ENCODE results near the gene MST1.

GRCh38 chr3:49657208-49657915, 31.9 kb downstream of the MST1 start:
- TF ChIP-seq NONO (IDR thresholded peaks at IDR 0.05; ENCODE audit: low read depth in 2 of 2, low read length in 1 of 2), result no peak
- no peak for TF ChIP-seq HDAC6 (IDR thresholded peaks at IDR 0.05; ENCODE audit: low read depth, low read length)
- no peak for TF ChIP-seq ZNF445 (CRISPR knock-in tag; IDR thresholded peaks at IDR 0.05; ENCODE audit: low read depth)
- no peak for TF ChIP-seq EP300 (IDR thresholded peaks at IDR 0.05; ENCODE audit: low read length)
- TF ChIP-seq REST (IDR thresholded peaks at IDR 0.05; ENCODE audit: borderline replicate concordance), result no peak
- TF ChIP-seq REST (CRISPR knock-in tag; IDR thresholded peaks at IDR 0.05; ENCODE audit: low read depth), result no peak
